Testis (tissue), 3 donors: ENCODE data around the gene RPS6KA5. TPM values are rescaled to one million over a fixed set of nuclear protein-coding genes. Genes with fewer than 3 reads are reported as not detected.

Experiments used
- DNase-seq: peaks from one replicate; pipeline ENCODE4 v3.0.0-alpha.2; 2019
- H3K27ac ChIP-seq, 2 donors: fragments of 200-600 bp; sonication (generic); one replicate each; pipeline ENCODE4 v1.5.1; 2019
- H3K27me3 ChIP-seq: fragments of 200-600 bp; sonication (generic); one replicate; pipeline ENCODE4 v1.5.1; 2019
- H3K36me3 ChIP-seq: fragments of 200-600 bp; sonication (generic); one replicate; pipeline ENCODE4 v1.5.1; 2017; ENCODE audit warnings: low read depth; ENCODE audit errors: missing control alignments
- H3K4me1 ChIP-seq: fragments of 200-600 bp; sonication (generic); one replicate; pipeline ENCODE4 v1.5.1; 2019
- H3K4me3 ChIP-seq, 2 donors: fragments of 200-600 bp; sonication (generic); one replicate each; pipeline ENCODE4 v1.5.1; 2017 to 2019
- H3K9me3 ChIP-seq: fragments of 200-600 bp; sonication (generic); one replicate; pipeline ENCODE4 v1.5.1; 2017
- CTCF ChIP-seq, 3 experiments: fragments of 450-650 bp in 2 of 3; fragments of 200-600 bp in 1 of 3; sonication (generic) in 1 of 3; IDR thresholded peaks; one replicate each; pipeline ENCODE4 v1.5.1; 2016 to 2019; ENCODE audit warnings: antibody characterized with exemption in 3 of 3, mild to moderate bottlenecking in 2 of 3, moderate library complexity in 1 of 3
- POLR2A ChIP-seq: fragments of 450-650 bp; IDR thresholded peaks from one replicate; pipeline ENCODE4 v1.6.1; 2017; ENCODE audit warnings: antibody characterized with exemption, mild to moderate bottlenecking, moderate library complexity
- WGBS, 2 donors: methylation state at CpG; one replicate each; pipeline ENCODE4 v1.1.5; 2018; 5-methylcytosine and 5-hydroxymethylcytosine counted together
- intact Hi-C: fragments of 100-400 bp; cut with DNase I; formaldehyde crosslinking; loops from one replicate; pipeline ENCODE4 v1.15.1; 2023; ENCODE audit warnings: low total_unique reads
- polyA plus RNA-seq: library from polyadenylated mRNA; stranded (reverse); fragments of 350-450 nt; fragmentation: Illumina TruSeq; extraction: RNeasy Lipid Tissue Mini Kit (QIAGEN cat#74804); gene quantifications from one replicate; pipeline ENCODE4 v1.2.3, GENCODE V29; 2014; ENCODE audit warnings: low read depth, low replicate concordance; ENCODE audit not compliant: insufficient read depth
- total RNA-seq, 2 donors: library from RNA; depleted of rRNA; stranded (reverse); fragments of >200 nt; gene quantifications; one replicate each; pipeline ENCODE4 v1.2.3, GENCODE V29; 2016

RPS6KA5 gene
- total and polyA plus RNA-seq, 3 donors from 2014 or later = 6.4 to 11.0 (median 9.4) TPM

DNA sequence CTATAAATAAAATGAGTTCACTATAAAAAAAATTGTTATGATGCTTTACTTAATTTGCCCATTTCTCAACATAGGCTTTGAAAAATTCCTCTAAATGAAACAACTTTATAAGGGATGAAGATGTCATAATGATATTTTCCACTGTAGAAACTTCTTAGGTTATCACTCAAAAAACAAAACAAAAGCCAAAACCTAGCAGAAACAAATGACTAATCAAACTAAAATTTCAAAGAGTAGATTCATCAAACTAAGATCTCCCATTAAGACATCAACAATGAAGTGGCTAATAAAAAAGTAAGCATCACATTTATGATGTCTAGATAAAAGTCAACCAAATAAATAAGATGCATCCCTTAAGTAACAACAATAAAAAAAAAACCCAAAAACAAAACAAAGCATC lies 207.3 kb downstream of the RPS6KA5 start:
- Histone ChIP-seq H3K9me3 (no peaks in the 10 kb centered on the region), H3K4me3 (no peak overlapping the region)

DNA sequence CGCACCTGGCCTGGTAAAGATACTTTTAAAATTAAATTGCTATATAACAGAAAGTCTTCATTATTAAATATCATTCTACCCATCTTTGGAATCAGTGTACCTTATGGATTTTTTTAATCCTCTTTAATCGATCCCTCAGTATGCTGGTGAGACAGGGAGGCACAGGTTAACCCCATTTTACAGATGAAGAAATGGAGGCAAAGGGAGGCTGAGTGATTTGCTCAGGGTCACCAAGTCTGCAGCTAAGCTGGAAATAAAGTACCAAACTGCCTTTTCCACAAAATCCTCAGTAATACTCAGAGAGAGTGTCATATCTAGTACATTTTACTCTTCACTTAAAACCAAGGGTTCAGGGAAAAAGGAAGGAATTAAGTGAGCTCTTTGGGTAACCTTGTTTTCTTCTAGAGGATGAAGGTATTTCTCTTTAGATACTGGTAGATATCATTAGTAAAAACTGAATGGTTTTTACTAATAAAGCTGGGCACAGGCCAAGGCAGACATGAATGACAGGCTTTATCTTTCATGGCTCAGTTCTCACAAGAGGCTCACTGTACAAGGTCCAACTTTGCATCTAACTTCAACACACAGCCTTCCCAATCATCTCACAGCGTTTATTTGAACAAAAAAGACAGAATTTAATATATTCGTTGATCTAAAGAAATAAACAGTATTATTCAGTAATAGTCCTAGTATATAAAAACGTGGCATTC lies 209.0 kb downstream of the RPS6KA5 start:
- H3K36me3 ChIP-seq = no peaks in the 10 kb centered on the region
- no peak for DNase-seq
- intact Hi-C loops = no loop called here
- no peak overlapping the region for H3K4me3 ChIP-seq
- H3K4me1 ChIP-seq = no peaks in the 10 kb centered on the region
- 63 to 75% methylated on average over 5 of the region's 5 CpGs for WGBS, 2 donors
- TF ChIP-seq POLR2A = no peak
- no peak for TF ChIP-seq CTCF (IDR thresholded peaks at IDR 0.05)
- H3K27ac ChIP-seq = no peak overlapping the region
- no peaks in the 10 kb centered on the region for H3K27me3 ChIP-seq
- H3K9me3 ChIP-seq = no peaks in the 10 kb centered on the region

More for the DNA sequence above, 207.3 kb downstream of the RPS6KA5 start:
- Histone ChIP-seq H3K27me3 (no peaks in the 10 kb centered on the region), H3K27ac (no peak overlapping the region), H3K36me3 (no peaks in the 10 kb centered on the region), H3K4me1 (no peaks in the 10 kb centered on the region)
- intact Hi-C loops = no loop called here
- no peak for TF ChIP-seq POLR2A
- no peak for DNase-seq

DNA sequence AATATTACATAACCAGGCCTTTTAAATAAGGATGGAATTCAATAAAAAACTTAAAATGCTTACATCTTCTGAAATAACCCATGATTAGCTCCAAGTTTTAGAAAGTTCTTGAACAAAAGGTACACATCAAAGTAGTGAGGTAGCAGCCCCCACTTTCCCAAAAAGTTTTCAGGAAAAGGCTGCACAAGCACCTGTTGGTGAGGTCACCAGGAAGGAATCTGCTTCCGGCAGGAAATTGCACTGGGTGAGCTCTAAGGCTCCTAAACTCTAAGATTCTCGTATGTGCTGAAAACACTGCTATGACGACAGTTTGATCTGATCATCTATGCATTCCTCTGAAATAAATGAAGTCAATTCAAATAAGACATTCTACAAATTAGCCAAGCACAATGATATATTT lies 210.0 kb downstream of the RPS6KA5 start:
- WGBS, 2 donors = 58 to 72% methylated on average over 3 of the region's 3 CpGs
- Histone ChIP-seq H3K36me3 (no peaks in the 10 kb centered on the region), H3K4me3 (no peak overlapping the region), H3K27ac (no peak overlapping the region), H3K27me3 (no peaks in the 10 kb centered on the region), H3K4me1 (no peaks in the 10 kb centered on the region), H3K9me3 (no peaks in the 10 kb centered on the region)
- intact Hi-C loops = no loop called here
- TF ChIP-seq CTCF (IDR thresholded peaks at IDR 0.05) = no peak
- no peak for TF ChIP-seq POLR2A
- DNase-seq = no peak

DNA sequence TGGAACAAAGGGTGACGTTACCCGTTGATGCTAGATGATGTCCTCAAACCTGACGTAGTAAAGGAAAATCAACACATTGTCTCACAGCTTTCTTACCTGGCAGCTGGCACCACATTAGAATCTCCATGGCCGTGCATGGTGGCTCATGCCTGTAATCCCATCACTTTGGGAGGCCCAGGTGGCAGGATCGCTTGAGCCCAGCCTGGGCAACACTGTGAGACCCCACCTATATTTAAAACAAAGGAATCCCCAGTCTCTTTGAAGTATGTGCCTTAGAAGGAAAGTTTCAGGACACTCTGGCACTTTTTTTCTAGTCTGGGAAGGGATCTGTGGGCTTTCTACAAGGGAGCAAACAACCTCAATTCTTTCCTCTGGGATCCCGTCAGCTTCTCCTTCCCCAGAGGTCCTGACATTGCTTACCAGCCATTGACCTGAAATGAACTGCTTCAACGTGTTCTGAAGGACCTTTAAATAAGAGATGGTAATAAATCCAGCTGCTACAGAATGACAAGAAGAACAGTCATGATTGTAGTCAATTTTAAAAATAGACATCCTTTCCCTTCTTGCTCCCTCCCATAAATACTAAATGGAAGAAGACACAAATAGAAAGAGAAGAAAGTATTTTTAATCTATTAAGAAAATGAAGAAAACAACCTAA lies 210.5 kb downstream of the RPS6KA5 start:
- Histone ChIP-seq H3K9me3 (no peaks in the 10 kb centered on the region), H3K36me3 (no peaks in the 10 kb centered on the region), H3K4me1 (no peaks in the 10 kb centered on the region), H3K4me3 (no peak overlapping the region), H3K27me3 (no peaks in the 10 kb centered on the region), H3K27ac (no peak overlapping the region)
- 83 to 87% methylated on average over 7 of the region's 7 CpGs for WGBS, 2 donors
- TF ChIP-seq POLR2A = no peak
- no peak for TF ChIP-seq CTCF (IDR thresholded peaks at IDR 0.05)
- no peak for DNase-seq
- intact Hi-C loops = no loop called here

DNA sequence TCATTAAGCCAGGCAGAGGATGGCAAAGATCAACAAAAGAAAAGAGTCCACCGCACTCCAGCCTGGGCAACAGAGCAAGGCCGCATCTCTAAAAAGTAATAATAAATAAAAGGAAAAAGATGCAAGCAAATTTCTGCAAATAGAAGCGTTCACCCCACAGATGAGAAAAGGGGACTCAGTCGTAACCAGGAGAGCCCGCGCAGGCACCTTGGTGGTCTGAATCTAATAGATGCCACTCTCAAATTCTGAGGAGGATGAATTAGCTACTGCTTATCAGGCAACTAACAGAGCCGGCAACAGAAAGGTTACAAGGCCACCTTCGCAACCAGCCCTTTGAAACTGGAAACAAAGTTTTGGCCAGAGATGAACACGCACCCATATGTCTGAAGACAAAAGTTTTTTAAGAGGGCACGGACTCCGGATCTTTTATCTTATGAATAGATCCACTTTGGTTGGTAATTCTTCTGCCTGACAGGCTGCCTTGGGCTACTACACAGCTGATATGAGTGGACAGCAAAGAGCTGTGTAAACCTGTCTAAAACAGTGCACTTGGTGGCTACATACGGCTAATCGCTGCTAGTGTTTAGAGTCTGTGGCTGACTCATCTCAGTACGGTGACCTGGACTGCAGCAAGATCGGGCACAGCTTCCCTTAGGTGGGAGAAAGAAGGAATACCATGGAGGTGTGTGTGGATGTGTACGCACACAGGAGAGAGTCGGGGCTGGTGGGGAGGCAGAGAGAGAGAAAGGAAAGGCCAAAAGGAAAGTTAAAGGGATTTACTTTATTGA lies 211.3 kb downstream of the RPS6KA5 start:
- H3K4me1 ChIP-seq = no peaks in the 10 kb centered on the region
- DNase-seq = no peak
- H3K4me3 ChIP-seq = no peak overlapping the region
- 75 to 82% methylated on average over 17 of the region's 17 CpGs for WGBS, 2 donors
- H3K9me3 ChIP-seq = no peaks in the 10 kb centered on the region
- no peak for TF ChIP-seq POLR2A
- no peak for TF ChIP-seq CTCF (IDR thresholded peaks at IDR 0.05)
- H3K27me3 ChIP-seq = no peaks in the 10 kb centered on the region
- no peak overlapping the region for H3K27ac ChIP-seq
- H3K36me3 ChIP-seq = no peaks in the 10 kb centered on the region
- intact Hi-C loops = no loop called here
